HG02870 (cell line): Measurements from ENCODE around the gene CNTNAP2.

Experiments
- ATAC-seq: cut with Tn5 transposase; IDR thresholded peaks from one replicate; pipeline ENCODE4 v1.9.1; 2021; ENCODE audit warnings: mild to moderate bottlenecking, moderate library complexity; ENCODE audit not compliant: unreplicated experiment

CNTNAP2 gene

GRCh38 chr7:146116521-146117222 is at the start of gene CNTNAP2:
Gene CNTNAP2 (plus strand): TSS chr7:146116801. CDS start chr7:146116877, 76 bp downstream.
- no peak for ATAC-seq

- ATAC-seq: no peak
These were observed 48.7 kb upstream of the CNTNAP2 start for GRCh38 chr7:146067880-146068279.

- no peak for ATAC-seq
These were observed 42.3 kb upstream of the CNTNAP2 start for GRCh38 chr7:146074195-146074765.

GRCh38 chr7:146076344-146076743 is 40.3 kb upstream of the CNTNAP2 start:
- no peak for ATAC-seq

- ATAC-seq: no peak
These were observed 32.5 kb upstream of the CNTNAP2 start for GRCh38 chr7:146084086-146084485.

- peak; percentile 88 for ATAC-seq
These were observed 26.5 kb upstream of the CNTNAP2 start for GRCh38 chr7:146090023-146090645.

- no peak for ATAC-seq
These were observed 22.2 kb upstream of the CNTNAP2 start for GRCh38 chr7:146094356-146094755.

GRCh38 chr7:146096994-146097393 is 19.6 kb upstream of the CNTNAP2 start:
- no peak for ATAC-seq

- no peak for ATAC-seq
These were observed 10.3 kb upstream of the CNTNAP2 start for GRCh38 chr7:146106319-146106718.

GRCh38 chr7:146112755-146113154 is 3.8 kb upstream of the CNTNAP2 start:
- no peak for ATAC-seq

GRCh38 chr7:146115548-146115850 is 1.1 kb upstream of the CNTNAP2 start:
- ATAC-seq: no peak

GRCh38 chr7:146115851-146116520 is 615 bp upstream of the CNTNAP2 start:
- no peak for ATAC-seq

GRCh38 chr7:146117576-146117975 is 975 bp downstream of the CNTNAP2 start:
- ATAC-seq: no peak

- no peak for ATAC-seq
These were observed 2.4 kb downstream of the CNTNAP2 start for GRCh38 chr7:146119002-146119401.

- no peak for ATAC-seq
These were observed 7.1 kb downstream of the CNTNAP2 start for GRCh38 chr7:146123715-146124114.

GRCh38 chr7:146126767-146127509 is 10.3 kb downstream of the CNTNAP2 start:
- no peak for ATAC-seq

- no peak for ATAC-seq
These were observed 12.7 kb downstream of the CNTNAP2 start for GRCh38 chr7:146129296-146129695.

GRCh38 chr7:146129997-146130396 is 13.4 kb downstream of the CNTNAP2 start:
- no peak for ATAC-seq

- no peak for ATAC-seq
These were observed 15.1 kb downstream of the CNTNAP2 start for GRCh38 chr7:146131701-146132100.

GRCh38 chr7:146136357-146136875 is 19.8 kb downstream of the CNTNAP2 start:
- ATAC-seq: no peak

- ATAC-seq: no peak
These were observed 22.3 kb downstream of the CNTNAP2 start for GRCh38 chr7:146138926-146139325.
